GM18519 (cell line): ENCODE results near the gene POU5F1.
A peak's percentile ranks its signal among the peaks of the same experiment; 100 is the strongest.
"Not testable (repeated sequence)": the region's sequence is repeated elsewhere in the genome, so short reads cannot be mapped to it uniquely, and the experiment has no call there.

Experiments used
- ATAC-seq: cut with Tn5 transposase; IDR thresholded peaks from one replicate; pipeline ENCODE4 v1.9.1; 2021; ENCODE audit warnings: mild to moderate bottlenecking, moderate library complexity; ENCODE audit not compliant: unreplicated experiment, low FRiP score

Gene POU5F1

DNA sequence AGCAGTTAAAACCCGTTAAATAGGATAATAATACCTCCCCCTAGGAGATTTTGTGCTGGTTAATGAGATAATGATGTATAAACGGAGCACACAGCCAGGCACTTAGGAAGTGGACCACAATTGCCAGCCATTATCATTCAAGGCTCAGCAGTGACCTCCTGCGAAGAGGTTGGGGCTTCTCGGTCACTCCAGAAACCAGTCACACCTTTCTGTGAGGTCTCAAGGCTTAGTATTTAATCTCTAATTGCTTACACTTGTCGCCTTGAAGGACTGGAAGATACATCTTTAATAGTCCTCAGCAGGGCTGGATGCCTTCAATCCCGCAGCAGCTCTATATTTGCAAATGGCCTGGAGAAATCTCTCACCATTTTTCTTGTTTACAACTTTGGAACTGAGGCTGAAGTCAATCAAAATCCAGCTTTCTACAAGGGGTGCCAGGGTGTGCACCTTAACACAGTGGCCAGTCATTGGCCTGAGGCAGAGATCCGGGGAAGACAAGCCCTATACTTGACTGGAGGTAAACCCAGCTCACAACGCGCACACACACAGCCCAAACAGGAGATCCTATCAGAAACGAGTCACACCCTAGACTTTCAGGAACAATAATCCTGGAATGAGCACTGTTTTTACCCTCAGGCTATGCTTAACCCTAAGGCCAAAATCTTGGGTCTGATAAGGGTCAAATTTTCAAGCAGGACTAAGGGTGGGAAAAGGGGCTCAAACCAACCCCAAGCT lies 1.2 kb downstream of the POU5F1 start:
- ATAC-seq: no peak

DNA sequence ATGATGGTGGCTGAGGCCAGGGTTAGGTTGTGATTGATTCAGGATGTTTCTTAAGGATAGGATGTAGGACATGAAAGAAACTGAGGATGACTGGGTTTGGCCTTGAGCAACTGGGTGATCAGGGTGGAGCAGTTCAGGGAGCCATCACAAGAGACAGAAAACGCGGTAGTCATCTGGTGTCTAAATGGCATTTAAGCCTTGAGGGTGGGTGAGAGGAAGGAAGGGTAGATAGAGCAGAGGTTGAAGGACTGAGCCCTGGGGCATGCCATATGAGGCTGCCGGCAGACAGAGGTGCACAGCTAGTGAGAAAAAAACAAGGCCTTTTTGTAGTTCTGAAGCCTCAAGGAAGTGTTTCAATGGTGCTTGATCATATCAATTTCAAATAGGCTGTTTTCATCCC lies 1.9 kb downstream of the POU5F1 start:
- no peak for ATAC-seq

DNA sequence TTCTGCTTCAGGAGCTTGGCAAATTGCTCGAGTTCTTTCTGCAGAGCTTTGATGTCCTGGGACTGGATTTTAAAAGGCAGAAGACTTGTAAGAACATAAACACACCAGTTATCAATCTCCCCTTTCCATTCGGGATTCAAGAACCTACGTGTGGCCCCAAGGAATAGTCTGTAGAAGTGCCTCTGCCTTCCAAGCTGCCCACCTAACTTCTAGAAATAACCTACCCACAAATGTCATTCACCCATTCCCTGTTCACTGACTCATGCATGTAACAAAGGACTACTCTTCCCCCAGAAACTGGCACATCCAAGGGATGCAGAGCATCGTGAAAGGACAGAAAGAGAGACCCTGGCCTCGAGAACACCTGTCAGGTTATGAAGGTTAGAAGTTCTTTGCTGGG lies 4.5 kb downstream of the POU5F1 start:
- ATAC-seq: no peak

DNA sequence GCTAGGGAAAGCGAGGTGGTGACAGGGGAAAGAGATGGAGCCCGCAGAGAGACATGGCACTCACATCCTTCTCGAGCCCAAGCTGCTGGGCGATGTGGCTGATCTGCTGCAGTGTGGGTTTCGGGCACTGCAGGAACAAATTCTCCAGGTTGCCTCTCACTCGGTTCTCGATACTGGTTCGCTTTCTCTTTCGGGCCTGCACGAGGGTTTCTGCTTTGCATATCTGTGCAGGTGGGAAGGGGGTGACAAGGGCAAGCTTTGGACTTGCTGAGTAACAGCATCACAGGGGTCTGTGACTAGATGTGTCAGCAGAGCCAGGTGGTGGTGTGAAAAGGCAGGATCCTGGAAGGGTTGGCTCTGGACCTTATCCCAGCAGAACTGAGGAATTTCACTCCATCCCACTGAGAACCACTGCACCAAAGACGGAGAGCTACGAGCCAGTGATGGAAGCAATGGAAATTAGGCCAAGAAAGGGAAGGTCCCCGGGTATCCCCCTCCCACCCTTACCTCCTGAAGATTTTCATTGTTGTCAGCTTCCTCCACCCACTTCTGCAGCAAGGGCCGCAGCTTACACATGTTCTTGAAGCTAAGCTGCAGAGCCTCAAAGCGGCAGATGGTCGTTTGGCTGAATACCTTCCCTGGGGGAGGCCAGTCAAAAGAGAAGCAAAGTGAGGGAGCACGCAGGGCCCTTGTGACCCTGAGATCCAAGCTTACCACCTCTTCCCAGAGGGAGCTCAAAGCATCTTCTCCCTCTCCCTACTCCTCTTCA lies 5.2 kb downstream of the POU5F1 start:
- ATAC-seq: not testable (repeated sequence)

DNA sequence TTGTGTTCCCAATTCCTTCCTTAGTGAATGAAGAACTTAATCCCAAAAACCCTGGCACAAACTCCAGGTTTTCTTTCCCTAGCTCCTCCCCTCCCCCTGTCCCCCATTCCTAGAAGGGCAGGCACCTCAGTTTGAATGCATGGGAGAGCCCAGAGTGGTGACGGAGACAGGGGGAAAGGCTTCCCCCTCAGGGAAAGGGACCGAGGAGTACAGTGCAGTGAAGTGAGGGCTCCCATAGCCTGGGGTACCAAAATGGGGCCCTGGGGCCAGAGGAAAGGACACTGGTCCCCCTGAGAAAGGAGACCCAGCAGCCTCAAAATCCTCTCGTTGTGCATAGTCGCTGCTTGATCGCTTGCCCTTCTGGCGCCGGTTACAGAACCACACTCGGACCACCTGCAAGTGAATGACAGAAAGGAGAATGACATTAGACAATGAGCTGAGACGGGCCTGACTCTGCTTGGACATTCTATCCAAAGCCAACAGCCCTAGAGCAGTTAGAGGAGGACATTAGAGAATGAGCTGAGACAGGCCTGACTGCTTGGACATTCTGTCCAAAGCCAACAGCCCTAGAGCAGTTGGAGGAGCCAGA lies 5.9 kb downstream of the POU5F1 start:
- ATAC-seq: not testable (repeated sequence)

DNA sequence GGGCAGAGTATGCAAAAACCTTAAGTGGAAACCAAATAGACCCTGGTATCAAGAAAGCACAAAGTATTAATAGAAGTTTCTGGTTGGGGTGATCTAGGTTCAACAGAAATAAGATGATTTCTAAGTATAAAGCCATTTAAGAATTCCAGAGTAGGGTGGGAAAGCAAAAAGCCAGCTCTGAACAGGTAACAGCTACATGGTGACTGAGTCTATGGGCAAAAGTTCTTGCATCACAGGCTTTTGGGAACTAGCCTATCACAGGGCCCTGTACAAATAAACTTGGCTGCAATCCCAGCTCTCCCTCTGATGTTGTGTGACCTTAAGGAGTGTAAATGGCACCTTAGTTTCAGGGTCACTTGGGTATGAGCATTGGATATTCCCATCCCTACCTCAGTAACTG lies 6.6 kb downstream of the POU5F1 start:
- ATAC-seq: no peak

DNA sequence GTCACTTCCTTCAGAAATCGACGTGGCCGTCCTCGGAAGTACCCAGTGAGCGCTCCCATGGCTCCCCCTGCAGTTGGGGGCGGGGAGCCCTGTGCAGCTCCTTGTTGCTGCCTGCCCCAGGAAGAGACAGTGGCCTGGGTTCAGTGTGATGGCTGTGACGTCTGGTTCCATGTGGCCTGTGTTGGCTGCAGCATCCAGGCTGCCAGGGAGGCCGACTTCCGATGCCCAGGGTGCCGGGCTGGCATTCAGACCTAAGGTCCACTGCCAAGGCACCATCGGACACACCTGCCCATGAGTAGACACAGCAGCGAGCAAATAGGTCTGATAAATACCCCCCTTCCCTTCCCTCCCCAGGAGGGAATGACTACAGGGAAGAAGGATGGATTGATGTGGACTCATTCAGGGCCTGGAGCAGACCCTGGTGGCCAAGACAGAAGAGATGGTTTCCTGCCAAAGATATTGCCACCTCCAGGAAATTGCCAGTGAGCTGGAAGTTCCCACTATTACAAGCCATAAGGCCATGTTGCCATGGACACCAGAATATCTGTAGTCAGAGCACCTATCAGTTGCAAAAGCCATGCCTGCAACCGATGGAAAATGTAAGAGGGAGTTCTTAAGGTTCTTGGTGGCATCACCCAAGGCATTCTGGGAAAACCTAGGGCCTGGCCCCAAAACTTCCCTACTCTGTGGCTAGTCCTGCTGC lies 7.9 kb downstream of the POU5F1 start:
- ATAC-seq: no peak

DNA sequence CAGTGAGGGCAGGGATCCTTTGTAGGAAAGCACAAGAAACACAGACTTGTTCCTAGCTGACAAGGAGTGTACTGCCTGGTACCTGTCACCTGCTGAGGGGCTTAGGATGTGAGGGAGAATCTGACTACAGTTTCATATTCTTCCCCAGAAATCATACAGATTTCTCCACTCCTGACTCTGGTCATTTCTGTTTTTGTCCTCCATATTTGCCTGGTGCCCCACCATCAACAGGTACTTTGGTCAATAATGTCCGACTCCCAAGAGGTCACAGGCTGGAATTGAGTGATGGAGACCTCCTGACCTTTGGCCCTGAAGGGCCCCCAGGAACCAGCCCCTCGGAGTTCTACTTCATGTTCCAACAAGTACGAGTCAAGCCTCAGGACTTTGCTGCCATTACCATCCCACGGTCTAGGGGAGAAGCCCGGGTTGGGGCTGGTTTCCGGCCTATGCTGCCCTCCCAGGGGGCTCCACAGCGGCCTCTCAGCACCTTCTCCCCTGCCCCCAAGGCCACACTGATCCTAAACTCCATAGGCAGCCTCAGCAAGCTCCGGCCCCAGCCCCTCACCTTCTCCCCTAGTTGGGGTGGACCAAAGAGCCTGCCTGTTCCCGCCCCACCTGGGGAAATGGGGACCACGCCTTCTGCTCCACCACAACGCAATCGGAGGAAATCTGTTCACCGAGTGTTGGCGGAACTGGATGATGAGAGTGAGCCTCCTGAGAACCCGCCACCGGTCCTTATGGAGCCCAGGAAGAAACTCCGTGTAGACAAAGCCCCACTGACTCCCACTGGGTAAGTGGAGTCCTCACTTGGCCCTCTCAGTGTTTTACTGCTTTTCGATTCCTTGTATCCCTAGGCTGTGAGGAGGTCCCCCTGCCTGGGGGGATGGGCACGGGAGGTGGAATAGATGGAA lies 9.0 kb downstream of the POU5F1 start:
- no peak for ATAC-seq

DNA sequence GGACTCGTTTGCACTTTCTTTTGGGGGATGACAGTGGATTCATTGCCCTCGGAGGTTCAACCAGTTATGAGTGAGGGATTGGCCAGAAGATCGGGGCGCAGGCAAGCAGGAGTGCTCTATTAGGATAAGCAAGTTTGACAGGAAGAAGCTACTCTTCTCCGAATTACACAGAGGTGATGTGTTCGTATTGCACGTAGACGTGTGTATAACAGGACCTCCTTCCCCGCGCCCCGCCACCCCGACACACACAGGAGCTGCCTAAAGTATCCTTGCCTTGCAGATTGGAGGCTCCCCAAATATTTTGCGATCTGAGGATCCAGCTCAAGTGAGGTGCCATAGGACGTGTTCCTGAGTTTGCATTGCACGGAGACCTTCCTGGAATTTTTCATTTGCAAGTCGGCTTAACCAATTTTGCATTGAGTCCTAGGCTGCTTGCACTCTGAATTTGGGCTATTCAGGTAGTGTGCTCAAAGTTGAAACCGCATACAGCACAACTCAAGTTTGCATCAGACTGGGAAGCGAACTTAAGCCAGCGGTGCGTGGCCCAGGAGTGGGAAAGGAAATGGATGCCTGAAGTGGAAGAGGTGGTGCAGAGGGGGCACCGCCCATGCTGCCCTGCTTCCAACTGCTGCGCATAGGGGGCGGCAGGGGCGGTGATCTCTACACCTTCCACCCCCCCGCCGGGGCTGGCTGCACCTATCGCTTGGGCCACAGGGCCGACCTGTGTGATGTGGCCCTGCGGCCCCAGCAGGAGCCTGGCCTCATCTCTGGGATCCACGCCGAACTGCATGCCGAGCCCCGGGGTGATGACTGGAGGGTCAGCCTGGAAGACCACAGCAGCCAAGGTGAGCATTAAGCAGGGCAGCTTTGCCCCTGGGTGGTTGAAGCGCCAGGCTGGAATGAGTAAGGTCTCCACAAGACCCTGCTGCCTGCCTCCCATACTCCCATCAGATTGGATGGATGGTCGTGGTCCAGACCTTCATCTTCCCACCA lies 11.3 kb downstream of the POU5F1 start:
- ATAC-seq: no peak

DNA sequence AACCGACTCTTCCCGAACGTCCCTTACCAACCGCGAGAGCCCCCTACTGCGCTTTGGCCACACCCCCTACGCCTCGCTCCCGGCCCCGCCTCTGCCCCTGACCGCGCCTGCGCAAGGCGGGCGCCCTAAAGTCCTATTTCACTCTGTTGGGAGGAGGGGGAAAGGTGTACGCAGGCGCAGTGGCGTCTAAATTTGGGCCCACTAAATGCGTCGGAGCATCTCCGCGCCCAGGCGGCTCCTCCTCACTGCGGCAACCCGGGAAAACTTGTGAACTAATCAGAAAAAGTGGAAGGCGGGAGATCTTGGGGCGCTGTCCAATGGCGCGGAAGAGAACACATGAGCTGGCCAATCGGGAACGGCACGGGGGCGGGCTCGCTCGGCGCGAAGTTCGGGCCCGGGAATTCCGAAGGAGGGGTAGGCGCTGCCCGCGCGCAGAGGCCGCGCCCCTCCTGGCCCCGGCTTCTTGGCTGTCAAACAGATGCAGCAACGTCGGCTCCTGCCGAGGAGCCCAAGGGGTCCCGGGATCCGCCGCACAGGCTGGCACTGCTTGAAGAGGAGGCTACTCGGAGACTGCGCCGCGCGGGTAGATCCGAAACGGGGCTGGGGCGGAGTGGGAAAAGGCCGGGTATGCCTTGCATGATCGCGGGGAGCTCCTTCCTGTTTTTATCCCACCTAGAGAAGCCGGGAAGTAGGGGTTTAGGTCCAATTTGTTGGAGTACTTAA lies 12.2 kb downstream of the POU5F1 start, which contains the start of gene TCF19:
TSS of gene TCF19 (plus strand) at position 450 of the 723 bp plus-strand sequence. CDS start 881 bp downstream, outside the sequence.
- peak; percentile 73 for ATAC-seq

DNA sequence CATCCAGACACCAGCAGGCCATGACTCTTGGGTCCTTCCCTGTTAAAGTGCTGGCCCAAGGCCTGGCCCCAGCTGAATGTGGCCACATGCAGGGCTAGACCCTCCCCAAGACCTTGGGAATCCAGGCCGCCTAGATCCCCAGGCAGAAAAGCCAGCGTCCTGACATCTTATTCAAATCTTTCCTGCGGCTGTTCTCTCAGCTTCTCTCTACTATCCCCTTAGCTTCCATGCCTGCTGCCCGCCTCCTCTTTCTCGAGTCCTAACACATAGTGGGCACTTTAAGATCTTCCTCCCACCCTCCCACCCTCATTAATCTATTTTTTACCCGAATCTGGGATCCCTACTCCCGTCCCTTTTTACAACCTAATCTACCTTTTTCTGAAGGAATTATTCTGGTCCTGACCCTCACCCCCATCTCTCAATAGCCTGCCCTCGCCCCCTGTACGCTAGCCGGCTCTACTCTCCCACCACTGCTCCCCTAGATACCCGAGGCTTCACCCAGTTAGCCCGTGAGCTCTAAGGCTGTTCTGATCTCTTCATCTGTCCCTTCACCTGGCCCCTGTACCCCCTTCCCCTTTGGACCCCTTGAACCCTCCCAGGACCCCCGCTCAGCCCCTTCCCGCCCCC lies 12.9 kb downstream of the POU5F1 start, which contains the start of gene CCHCR1:
TSS of gene CCHCR1 (minus strand) at position 290 of the 627 bp plus-strand sequence. CDS start at position 88, 202 bp downstream.
- no peak for ATAC-seq

DNA sequence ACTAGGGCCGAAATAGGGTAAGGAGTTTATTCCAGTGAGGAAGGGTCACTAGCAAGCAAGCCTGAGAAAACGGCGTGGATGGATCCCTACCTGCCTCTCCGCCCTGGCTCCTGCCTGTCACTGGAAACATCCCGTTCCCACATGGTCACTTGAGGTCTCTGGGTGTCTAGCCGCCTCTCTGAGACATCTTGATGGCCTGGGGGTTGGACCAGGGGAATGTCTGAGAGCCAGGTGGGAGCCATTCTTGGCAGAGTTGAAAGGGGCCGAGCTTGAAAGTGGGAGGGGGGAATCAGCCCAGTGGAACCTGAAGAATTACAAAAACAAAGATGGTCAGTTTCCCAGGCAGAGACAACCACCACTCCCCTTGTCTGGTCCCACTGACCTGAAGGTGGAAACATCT lies 13.8 kb downstream of the POU5F1 start:
- no peak for ATAC-seq

DNA sequence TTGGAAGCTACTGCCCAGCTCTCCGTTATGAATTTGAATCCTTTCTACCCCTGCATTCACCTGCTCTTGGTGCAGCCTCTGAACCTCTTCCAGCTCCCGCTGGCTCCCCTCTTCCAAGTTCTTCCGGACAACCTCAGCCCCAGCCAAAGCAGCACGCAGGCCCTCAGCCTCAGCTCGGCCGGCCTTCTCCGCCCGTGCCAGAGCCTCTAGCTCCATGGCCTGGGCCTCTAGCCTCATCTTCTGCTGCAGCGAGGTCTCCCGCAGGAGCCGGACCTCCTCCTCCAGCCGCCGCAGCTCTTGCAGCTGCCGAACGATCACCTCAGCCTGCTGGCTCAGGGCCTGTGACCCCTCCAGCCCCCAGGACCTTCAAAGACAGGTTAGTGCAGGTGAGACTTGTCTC lies 16.0 kb downstream of the POU5F1 start:
- no peak for ATAC-seq

DNA sequence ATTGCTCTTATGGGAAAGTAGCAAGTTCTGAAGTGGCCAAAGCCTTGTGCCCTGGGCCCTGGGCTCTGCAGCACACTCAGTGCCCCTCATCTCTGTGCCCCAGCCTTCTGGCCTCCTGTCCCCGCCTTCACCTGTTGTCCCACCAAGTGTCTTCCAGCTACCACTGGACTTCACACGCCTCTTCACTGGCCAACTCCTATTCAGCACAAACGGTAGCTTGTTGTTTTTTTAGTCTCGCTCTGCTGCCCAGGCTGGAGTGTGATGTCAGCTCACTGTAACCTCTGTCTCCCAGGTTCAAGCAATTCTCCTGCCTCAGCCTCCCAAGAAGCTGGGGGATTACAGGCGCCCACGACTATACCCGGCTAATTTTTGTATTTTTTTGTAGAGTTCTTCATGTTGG lies 17.7 kb downstream of the POU5F1 start:
- ATAC-seq: no peak

DNA sequence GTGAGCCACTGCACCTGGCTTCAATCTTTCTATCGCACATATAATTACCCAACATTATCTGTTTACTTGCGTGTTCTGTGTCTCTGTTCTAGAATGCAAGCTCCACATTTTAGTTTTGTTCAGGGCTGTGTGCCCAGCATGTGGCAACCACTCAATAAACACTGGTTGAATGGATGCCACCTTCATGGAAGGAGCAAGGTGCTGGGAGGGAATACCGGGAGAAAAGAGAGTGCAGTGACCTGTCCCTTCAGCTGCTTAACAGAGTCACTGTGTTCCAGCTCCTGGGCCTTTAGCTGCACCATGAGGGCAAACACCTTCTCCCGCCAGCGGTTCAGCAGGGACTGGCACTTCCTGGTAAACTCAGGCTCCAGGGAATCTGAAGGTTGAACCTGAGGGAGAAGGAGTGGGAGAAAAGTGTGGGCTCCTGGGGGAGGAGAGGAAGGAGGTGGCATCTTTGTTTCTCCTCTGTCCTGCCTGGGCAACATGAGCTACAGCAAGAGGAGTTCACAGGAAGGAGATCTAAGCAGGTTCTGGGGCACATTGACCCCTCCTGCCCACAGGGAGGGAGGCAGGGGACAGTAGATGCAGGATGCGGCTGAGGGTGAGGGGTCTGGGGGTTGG lies 20.5 kb downstream of the POU5F1 start:
- no peak for ATAC-seq

DNA sequence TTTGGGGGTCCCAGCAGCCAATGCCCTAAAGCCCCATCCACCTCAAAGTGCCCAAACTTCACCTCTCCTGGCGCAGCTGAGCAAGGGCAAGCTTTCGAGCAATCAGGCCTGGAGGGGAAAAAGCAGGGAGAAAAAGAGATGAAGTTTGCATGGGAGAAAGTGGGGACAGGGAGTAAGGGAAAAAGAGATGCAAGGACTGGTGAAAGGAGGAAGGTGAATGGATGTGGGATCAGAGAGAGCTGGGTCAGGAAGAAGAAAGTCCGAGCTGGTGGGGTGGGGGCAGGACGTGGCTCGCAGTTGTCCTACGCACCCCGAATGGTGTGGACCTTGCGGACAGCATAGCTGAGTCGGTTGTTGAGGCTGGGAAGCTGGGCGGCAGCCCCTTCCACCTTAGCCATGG lies 25.1 kb downstream of the POU5F1 start:
- ATAC-seq: no peak

DNA sequence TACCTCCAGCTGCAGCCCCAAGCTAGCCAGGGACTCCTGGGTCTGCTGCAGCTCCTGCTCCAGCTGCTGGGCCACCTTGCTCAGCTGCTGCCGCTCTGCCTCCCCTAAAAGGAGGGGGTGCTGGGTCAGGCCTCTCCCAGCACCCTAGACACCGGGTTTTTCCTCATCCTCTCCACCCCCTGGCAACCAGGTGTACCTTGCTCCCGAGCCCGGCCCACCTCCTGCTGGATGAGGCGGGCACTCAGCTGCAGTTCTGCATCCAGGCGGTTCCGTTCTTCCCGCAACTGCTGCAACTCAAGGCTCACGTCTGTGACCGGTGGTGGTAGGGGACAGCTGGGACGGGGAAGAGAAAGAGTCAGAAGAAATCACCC lies 25.5 kb downstream of the POU5F1 start:
- ATAC-seq: no peak
